ENCODE measurements around the gene FBXW5.

FBXW5 gene

DNA sequence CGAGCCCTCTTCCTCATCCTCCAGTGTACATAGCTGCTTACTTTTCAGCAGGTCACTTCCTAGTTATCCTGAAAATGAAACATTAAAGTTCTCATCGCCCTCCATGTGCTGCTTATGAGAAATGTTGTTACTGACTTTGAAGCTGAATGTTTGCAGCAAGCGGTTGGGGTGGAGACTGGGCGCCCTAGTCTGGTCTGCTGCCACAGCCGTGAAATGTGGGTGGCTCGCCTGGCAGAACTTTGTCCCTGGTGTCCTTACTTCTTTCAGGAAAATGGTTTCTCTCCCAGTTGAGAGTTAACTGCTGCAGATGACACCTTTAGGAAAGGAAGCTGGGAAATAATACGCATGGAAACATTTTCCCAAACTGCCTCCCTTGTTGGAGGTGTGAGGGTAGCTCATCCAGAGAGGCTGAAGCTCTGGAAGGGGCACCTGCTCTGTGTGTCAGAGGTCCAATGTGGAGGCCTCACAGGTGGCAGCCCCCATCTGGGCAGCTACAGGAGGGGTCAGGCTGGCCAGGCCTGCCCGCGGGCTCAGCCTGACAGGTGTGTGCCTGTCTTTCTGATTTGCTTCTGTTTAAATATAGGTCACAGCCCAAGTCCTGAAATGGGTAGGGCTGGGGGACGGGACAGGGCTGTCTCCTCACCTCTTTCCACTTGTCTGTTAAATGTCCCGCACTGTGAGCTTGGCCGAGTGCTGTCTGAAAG lies 34.2 kb downstream of the FBXW5 start:
- DNase-seq (ENCODE audit: low read depth in 2 of 2): no peak

DNA sequence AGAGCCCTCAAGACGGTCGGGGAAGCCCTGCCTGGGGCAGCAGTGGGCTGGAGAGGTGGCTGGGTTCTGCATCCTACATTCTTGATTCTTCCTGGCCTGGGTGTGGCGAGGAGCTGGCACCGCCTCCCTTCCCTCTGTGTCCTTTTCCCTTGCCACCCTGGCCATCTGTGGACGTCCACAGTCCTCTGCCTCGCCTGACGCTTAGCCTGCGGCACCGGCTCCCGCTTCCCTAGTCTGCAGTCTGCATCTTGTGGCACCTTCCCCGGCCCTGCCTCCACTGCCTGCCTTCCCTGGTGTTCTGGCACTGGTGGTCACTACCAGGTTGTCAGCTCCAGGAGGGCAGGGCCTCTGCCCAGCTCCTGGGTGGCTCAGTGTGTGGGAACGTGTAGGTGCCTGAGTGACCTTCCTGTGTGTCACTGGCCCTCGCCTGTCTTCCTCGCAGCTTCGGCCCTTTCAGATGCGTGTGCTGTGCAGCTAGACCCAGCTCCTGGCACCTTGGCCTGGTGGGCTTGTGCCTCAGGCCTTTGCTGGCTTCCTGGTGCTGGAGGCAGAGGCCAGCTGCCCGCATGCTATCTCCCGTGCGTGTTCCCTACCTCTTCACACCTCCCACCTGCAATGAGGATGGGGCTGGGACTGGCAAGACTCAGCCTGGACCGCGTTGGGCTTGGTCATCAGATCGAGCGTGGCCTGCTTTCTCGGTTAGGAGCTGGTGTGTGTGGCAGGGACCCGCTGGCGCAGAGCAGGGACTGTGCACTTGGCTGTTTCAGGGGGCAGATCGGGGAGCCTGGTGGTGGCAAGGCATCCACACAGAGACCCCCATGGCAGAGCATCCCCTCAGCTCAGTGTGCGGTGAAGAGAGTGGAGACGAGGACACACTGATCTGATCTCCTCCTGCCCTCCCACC lies 37.3 kb downstream of the FBXW5 start:
- no peak for DNase-seq (ENCODE audit: low read depth in 2 of 2)

DNA sequence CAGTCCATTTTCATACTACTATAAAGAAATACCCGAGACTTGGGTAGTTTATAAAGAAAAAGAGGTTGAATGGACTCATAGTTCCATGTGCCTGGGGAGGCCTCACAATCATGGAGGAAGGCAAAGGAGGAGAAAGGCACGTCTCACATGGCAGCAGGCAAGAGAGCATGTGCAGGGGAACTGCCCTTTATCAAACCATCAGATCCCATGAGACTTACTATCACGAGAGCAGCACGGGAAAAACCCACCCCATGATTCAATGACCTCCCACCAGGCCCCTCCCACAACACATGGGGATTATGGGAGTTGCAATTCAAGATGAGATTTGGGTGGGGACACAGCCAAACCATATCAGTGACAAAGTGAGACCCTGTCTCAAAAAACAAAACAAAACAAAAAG lies 38.3 kb downstream of the FBXW5 start:
- no peak for DNase-seq (ENCODE audit: low read depth in 2 of 2)

DNA sequence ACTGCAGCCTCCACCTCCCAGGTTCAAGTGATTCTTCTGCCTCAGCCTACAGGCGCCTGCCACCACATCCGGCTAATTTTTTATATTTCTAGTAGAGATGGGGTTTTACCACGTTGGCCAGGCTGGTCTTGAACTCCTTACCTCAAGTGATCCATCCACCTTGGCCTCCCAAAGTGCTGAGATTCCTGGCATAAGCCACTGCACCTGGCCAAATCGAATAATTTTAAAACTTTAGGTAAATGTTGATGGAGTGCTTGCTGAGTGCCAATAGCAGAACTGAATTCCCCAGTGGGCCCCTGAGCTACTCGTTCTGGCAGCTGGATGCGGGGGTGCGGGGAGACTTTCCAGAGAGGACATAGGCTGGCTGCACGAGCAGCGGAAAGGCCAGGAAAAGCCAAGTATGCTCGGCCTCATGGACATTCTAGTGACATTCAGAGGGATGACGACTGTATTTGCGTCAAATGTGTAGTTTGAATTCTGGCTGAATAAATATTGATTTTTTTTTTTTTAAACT lies 41.4 kb downstream of the FBXW5 start:
- no peak for DNase-seq (ENCODE audit: low read depth in 2 of 2)

DNA sequence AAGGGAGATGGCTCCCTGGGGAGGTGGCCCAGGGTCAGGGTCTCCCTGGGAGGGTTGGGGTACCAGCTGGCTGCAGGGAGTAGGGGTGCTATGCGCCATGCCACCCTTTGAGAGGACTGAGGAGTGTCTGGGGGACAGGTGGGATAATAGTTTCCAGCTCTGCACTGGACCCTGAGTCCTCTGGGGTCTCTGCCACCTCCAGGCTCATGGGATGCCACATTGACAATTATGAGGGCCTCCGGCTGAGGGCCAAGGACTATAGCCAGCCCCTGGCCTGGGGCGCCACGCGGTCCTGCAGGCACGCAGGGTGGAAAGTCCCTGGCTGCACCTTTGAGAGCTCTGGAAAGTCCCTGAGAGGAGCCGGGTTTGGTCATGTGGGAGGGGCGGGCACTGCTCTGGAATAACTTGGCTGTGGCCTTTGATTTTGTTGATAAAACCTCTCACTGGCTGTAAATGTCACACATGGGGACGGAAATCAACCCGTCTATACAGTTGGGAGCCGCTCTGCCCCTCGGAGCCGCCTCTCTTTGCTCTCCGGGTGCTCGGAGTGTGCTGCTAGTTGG lies 42.2 kb downstream of the FBXW5 start:
- DNase-seq (ENCODE audit: low read depth in 2 of 2): peak; percentile 48 to 72

DNA sequence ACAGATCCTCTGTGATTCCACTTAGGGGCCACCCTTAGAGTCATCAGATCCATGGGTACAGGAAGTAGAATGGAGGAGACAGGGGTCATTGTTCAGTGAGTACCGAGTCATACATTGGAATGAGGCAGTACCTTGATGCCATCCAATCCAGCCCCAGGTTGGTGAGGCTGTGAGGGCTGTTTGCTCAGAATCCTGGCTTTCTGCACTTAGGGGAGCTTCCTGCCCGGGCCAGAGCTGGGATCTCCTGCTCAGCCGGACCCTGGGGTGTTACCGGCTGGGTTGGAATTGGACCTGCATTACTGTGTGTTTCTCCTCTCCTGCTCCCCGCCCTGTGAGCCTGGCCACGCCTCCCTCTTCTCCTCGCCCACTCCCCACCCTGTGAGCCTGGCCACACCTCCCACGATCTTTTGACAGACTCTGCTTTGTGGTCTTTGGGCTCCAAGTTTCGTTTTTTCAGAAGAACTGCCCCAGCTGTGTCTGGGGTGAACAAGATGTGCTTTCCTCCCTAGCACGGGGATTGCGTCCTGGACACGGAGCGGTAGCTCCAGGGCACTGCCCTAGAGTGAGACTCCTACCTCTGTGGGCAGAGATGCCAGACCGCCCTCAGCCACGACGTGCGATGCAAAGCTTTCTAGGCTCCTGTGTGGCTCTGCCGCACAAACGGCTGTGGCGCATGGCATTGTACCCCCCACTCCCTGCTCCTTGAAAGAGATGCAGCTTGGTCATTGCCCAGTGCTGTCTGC lies 42.9 kb downstream of the FBXW5 start:
- peak in 1 of 2 donors; percentile 39 for DNase-seq (ENCODE audit: low read depth in 2 of 2)

DNA sequence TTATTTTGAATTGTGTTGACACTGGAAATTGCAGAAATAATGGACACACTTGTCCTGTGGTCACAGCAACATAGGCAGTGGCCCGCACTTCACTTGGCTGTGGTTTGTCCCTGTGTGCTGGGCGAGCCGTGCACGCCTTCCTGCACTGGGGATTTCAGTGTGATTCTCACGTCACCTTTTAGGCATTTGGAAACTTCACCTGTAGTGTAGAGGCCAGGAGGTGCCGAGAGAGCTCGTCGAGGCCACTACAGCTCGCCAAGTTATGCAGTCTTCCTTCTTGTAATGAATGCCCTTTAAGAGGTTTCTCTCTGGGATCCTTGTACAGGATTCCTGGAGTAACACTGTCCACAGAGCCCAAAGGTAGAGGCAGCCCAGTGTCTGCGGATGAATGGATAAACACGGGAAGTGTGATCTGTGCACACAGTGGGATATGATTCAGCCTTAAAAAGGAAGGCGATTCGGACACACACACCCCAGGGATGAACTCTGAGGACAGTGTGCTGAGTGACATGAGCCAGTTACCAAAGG lies 43.5 kb downstream of the FBXW5 start:
- DNase-seq (ENCODE audit: low read depth in 2 of 2): no peak

DNA sequence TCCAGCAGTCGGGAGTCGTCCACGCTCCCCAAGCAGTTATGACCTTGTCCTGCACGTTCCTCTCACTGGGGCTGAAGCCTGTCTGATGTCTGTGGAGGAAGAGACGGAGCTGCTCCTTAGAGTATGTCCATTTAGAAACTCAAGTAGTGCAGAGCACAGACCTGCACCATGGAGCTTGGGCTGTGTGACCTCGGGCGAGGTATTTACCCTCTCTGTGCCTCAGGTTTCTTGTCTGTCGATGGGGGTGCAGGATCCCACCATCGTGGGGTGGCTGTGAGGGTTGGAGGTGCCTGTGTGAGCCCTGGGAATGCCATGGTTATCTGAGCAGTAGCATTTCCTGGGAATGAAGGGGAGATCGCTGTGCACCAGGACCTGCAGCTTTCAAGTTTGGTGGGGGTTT lies 44.0 kb downstream of the FBXW5 start:
- no peak for DNase-seq (ENCODE audit: low read depth in 2 of 2)

DNA sequence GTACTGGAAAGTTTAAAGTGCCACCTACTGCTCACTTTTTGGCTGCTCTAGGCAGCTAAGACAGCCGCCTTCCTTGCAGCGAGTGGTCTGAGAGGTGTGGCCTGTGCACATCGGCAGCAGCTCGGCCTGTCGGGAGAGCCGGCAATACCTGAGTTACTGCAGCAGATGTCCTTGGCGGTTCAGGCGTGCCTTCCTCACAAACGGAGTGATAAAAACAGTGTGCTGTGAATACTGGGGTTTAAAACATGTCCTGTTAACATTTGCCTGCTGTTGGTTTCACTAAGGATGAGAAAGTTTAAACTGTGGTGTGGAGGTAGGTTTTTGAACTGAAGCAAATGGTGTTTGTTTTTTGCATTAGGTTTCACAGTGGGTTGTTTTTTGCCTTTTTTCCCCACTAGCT lies 45.3 kb downstream of the FBXW5 start:
- DNase-seq (ENCODE audit: low read depth in 2 of 2): no peak

DNA sequence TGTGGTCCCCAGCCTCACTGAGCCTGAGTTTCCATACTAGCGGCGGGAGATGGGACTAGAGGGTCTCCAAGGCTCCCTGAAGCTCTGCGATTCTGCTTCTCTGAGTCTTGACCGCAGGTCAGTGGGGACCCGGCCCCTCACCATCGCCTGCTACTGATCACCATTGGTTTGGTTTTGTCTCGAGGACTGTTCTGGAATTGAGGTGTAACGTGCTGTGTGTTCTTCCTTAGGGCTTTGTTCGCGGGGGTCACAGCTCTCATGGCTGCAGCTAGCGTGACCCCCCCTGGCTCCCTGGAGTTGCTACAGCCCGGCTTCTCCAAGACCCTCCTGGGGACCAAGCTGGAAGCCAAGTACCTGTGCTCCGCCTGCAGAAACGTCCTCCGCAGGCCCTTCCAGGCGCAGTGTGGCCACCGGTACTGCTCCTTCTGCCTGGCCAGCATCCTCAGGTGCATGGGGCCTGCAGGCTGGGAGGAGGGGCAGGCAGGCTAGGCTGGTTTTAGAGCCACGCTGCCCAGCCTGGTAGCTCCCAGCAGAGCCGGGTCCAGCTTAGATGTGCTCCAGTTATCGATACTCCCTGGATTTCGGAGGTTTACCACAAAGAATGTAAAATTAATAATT lies 45.9 kb downstream of the FBXW5 start:
- no peak for DNase-seq (ENCODE audit: low read depth in 2 of 2)

DNA sequence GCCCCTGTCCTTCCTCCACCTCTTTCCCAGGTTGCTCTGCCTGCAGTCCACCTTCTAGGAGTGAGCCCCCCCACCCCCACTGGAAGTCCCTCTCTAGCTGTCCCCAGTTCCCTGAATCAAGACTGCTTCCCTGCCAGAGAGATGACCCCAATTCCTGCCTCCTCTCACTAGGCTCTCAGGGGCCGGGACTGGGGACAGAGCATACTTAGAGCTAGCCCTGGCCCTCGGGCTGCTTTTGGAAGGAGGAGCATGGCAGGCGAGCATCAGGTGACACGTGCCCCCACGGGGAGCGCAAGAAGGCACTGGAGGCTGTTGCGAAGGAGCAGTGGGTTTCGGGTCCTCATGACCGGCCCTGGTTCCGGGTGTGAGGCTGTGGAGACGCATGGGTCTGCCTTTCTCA lies 48.5 kb downstream of the FBXW5 start:
- DNase-seq (ENCODE audit: low read depth in 2 of 2): no peak

DNA sequence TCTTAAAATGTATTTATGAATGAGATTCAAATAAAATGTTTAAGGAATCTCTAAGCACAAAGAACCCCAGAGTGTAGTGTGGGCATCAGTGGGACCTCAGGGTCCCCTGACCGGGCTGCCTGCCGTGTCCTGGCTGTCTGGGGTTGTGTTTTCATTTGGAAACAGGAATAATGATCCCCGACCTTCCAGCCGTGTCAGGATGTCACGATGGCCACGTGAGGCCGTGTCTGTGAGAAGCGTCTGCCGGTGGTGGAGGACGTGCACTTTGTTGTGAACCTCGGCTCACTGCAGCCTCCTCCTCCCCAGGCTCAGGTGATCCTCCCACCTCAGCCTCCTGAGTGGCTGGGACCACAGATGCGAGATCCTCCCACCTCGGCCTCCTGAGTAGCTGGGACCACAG lies 53.9 kb downstream of the FBXW5 start:
- DNase-seq (ENCODE audit: low read depth in 2 of 2): no peak

All from stimulated activated CD8-positive, alpha-beta memory T cell treated with anti-CD3 and anti-CD28 coated beads, Interleukin-2, amount 100 ng/mL, for 1 hour (primary cell).